H1 (cell line): ENCODE measurements around the gene KLK7. TPM values are rescaled to one million over a fixed set of nuclear protein-coding genes. Genes with fewer than 3 reads are reported as not detected.

ENCODE experiments used
- CTCF ChIA-PET: fragments of 300-600 bp; sonication (Branson Sonifier 250); formaldehyde crosslinking; loops from one replicate; lab custom pipeline; 2021; ENCODE audit not compliant: partially characterized antibody; lab: Charles Lee
- POLR2A ChIA-PET: fragments of 300-600 bp; sonication (Branson Sonifier 250); formaldehyde crosslinking; loops from one replicate; lab custom pipeline; 2021; ENCODE audit warnings: inconsistent platforms; ENCODE audit not compliant: partially characterized antibody; lab: Charles Lee
- DNase-seq, 2 experiments: peaks; one replicate each; pipeline versions ENCODE4 v3.0.0 to v3.0.0-alpha.2; 2010 to 2022; ENCODE audit warnings: low spot score in 2 of 2, low read depth in 1 of 2, mixed read lengths in 1 of 2
- FAIRE-seq: peaks from 2 replicates; lab custom pipeline; 2011; peaks lifted over from hg19 to GRCh38; lab: Jason Lieb, UNC
- H2AFZ ChIP-seq: 2 replicates; pipeline ENCODE4 v1.8.1; 2012; ENCODE audit warnings: low read length, inconsistent platforms
- H2AK5ac ChIP-seq: 2 replicates; pipeline ENCODE4 v1.6.1; 2013; ENCODE audit warnings: low read depth, low read length
- H2BK120ac ChIP-seq: replicated peaks from 2 replicates; pipeline ENCODE3; 2013; ENCODE audit warnings: low read depth, low read length, inconsistent platforms
- H2BK12ac ChIP-seq: 2 replicates; pipeline ENCODE4 v1.6.1; 2013; ENCODE audit warnings: low read depth, low read length
- H2BK15ac ChIP-seq: 2 replicates; pipeline ENCODE4 v1.6.1; 2013; ENCODE audit warnings: low read length
- H2BK20ac ChIP-seq: 2 replicates; pipeline ENCODE4 v1.6.1; 2013; ENCODE audit warnings: low read length
- H2BK5ac ChIP-seq: 2 replicates; pipeline ENCODE4 v1.6.1; 2013; ENCODE audit warnings: low read depth, low read length
- H3K14ac ChIP-seq: 2 replicates; pipeline ENCODE4 v1.6.1; 2013; ENCODE audit warnings: inconsistent platforms; ENCODE audit not compliant: insufficient read length
- H3K18ac ChIP-seq: 2 replicates; pipeline ENCODE4 v1.6.1; 2013; ENCODE audit warnings: low read length; ENCODE audit errors: extremely low read depth
- H3K23ac ChIP-seq: 2 replicates; pipeline ENCODE4 v1.6.1; 2013; ENCODE audit warnings: inconsistent platforms; ENCODE audit not compliant: insufficient read length
- H3K23me2 ChIP-seq: 2 replicates; pipeline ENCODE4 v1.6.1; 2013; ENCODE audit warnings: low read depth, low read length
- H3K27ac ChIP-seq: 2 replicates; pipeline ENCODE4 v1.6.1; 2011; ENCODE audit warnings: low read depth, low read length, inconsistent platforms
- H3K27me3 ChIP-seq, 4 experiments: replicated peaks in 1 of 4; 1 replicate in 1 of 4; 2 replicates in 3 of 4; pipeline versions ENCODE4 v1.6.1 to v1.8.1; 2011 to 2013; ENCODE audit warnings: low read length in 3 of 4, mild to moderate bottlenecking in 3 of 4, inconsistent platforms in 2 of 4, mixed read lengths in 2 of 4, moderate library complexity in 1 of 4; ENCODE audit not compliant: control insufficient read depth in 3 of 4, insufficient read depth in 3 of 4; ENCODE audit errors: extremely low read depth in 1 of 4
- H3K36me3 ChIP-seq, 4 experiments: 2 replicates each; pipeline versions ENCODE4 v1.6.1 to v1.8.1; 2011 to 2013; ENCODE audit warnings: mild to moderate bottlenecking in 4 of 4, low read length in 3 of 4, moderate library complexity in 2 of 4, control low read depth in 1 of 4, inconsistent platforms in 1 of 4; ENCODE audit not compliant: insufficient read depth in 4 of 4, control insufficient read depth in 2 of 4
- H3K4ac ChIP-seq: replicated peaks from 2 replicates; pipeline ENCODE3; 2013; ENCODE audit warnings: low read length, low read depth, mixed read lengths, inconsistent platforms; ENCODE audit not compliant: insufficient read length
- H3K4me1 ChIP-seq, 4 experiments: replicated peaks in 1 of 4; 1 replicate in 1 of 4; 2 replicates in 3 of 4; pipeline versions ENCODE4 v1.6.1 to v1.8.1; 2011 to 2013; ENCODE audit warnings: low read length in 3 of 4, inconsistent platforms in 2 of 4, mixed read lengths in 1 of 4; ENCODE audit not compliant: insufficient read depth in 4 of 4, control insufficient read depth in 3 of 4
- H3K4me2 ChIP-seq, 2 experiments: 2 replicates each; pipeline versions ENCODE4 v1.6.1 to v1.8.1; 2011 to 2013; ENCODE audit warnings: low read depth in 2 of 2, low read length in 2 of 2, control low read depth in 1 of 2, inconsistent platforms in 1 of 2, mild to moderate bottlenecking in 1 of 2; ENCODE audit not compliant: insufficient read depth in 1 of 2
- H3K4me3 ChIP-seq, 4 experiments: fragments of 200-600, 300-600 bp in 1 of 4; sonication (generic), shearing (Covaris generic), sonication (Bioruptor Twin) in 1 of 4; 2 replicates each; pipeline versions ENCODE4 v1.5.1 to v1.8.1; 2011 to 2016; ENCODE audit warnings: low read length in 4 of 4, low read depth in 3 of 4, control low read depth in 2 of 4, inconsistent platforms in 2 of 4, mild to moderate bottlenecking in 2 of 4, mixed read lengths in 1 of 4, moderate library complexity in 1 of 4; ENCODE audit not compliant: insufficient read depth in 2 of 4; ENCODE audit errors: extremely low read depth in 1 of 4
- H3K56ac ChIP-seq: replicated peaks from 2 replicates; pipeline ENCODE3; 2013; ENCODE audit warnings: low read depth, mild to moderate bottlenecking, mixed read lengths, low read length, inconsistent platforms; ENCODE audit not compliant: insufficient read length
- H3K79me1 ChIP-seq: 2 replicates; pipeline ENCODE4 v1.6.1; 2013; ENCODE audit warnings: low read depth, low read length, control low read depth
- H3K79me2 ChIP-seq, 2 experiments: 2 replicates each; pipeline versions ENCODE4 v1.6.1 to v1.8.1; 2012 to 2013; ENCODE audit warnings: low read length in 2 of 2, mild to moderate bottlenecking in 2 of 2, inconsistent platforms in 1 of 2; ENCODE audit not compliant: insufficient read depth in 2 of 2, control insufficient read depth in 1 of 2
- H3K9ac ChIP-seq, 4 experiments: replicated peaks in 1 of 4; 1 replicate in 1 of 4; 2 replicates in 3 of 4; pipeline versions ENCODE4 v1.6.1 to v1.8.1; 2011 to 2013; ENCODE audit warnings: low read depth in 3 of 4, low read length in 3 of 4, control low read depth in 2 of 4, mild to moderate bottlenecking in 2 of 4, moderate library complexity in 2 of 4, inconsistent platforms in 1 of 4; ENCODE audit errors: extremely low read depth in 1 of 4
- H3K9me3 ChIP-seq, 2 experiments: 2 replicates each; pipeline versions ENCODE4 v1.6.1 to v1.8.1; 2012 to 2013; ENCODE audit warnings: mild to moderate bottlenecking in 2 of 2, moderate library complexity in 2 of 2, control low read depth in 1 of 2, inconsistent platforms in 1 of 2, low read depth in 1 of 2, low read length in 1 of 2, mixed read lengths in 1 of 2; ENCODE audit not compliant: insufficient read depth in 2 of 2
- H4K20me1 ChIP-seq, 2 experiments: replicated peaks in 1 of 2; 2 replicates each; pipeline versions ENCODE3 to v1.8.1; 2011 to 2013; ENCODE audit warnings: inconsistent platforms in 2 of 2, low read length in 2 of 2, mild to moderate bottlenecking in 1 of 2; ENCODE audit not compliant: insufficient read depth in 2 of 2, control insufficient read depth in 1 of 2
- H4K5ac ChIP-seq: 2 replicates; pipeline ENCODE4 v1.6.1; 2013; ENCODE audit warnings: low read length, low read depth, mixed read lengths, inconsistent platforms; ENCODE audit not compliant: insufficient read length
- H4K8ac ChIP-seq: 2 replicates; pipeline ENCODE4 v1.8.0; 2013; ENCODE audit warnings: mild to moderate bottlenecking, moderate library complexity, low read length, inconsistent platforms; ENCODE audit not compliant: insufficient read depth; ENCODE audit errors: extremely low read depth
- H4K91ac ChIP-seq: replicated peaks from 2 replicates; pipeline ENCODE3; 2013; ENCODE audit warnings: low read length, mixed read lengths, inconsistent platforms; ENCODE audit not compliant: insufficient read length
- ASH2L ChIP-seq: fragments of 200-600, 300-600 bp; sonication (generic); IDR thresholded peaks from one replicate; pipeline ENCODE4 v1.7.1; 2017; ENCODE audit warnings: low read length
- CBX5 ChIP-seq: fragments of 300-800, 300-1000 bp; sonication (generic); IDR thresholded peaks from 2 replicates; pipeline ENCODE4 v1.7.1; 2016; ENCODE audit warnings: antibody characterized with exemption, low read length, low read depth
- CREB1 ChIP-seq: IDR thresholded peaks from 2 replicates; pipeline ENCODE4 v1.6.1; 2012; ENCODE audit warnings: inconsistent platforms
- EGR1 ChIP-seq: IDR thresholded peaks from 2 replicates; pipeline ENCODE4 v1.6.1; 2011; ENCODE audit warnings: low read depth, low read length, borderline replicate concordance
- EZH2 ChIP-seq: fragments of 200-600 bp; sonication (generic); IDR thresholded peaks from 2 replicates; pipeline ENCODE4 v1.7.1; 2012; ENCODE audit warnings: low read depth, mild to moderate bottlenecking, moderate library complexity, low read length, inconsistent platforms; ENCODE audit not compliant: severe bottlenecking
- HDAC2 ChIP-seq, 2 experiments: fragments of 300-600 bp in 1 of 2; sonication (generic) in 1 of 2; IDR thresholded peaks; 2 replicates each; pipeline ENCODE4 v1.6.1; 2011 to 2012; ENCODE audit warnings: low read depth in 2 of 2, low read length in 2 of 2, mild to moderate bottlenecking in 2 of 2, moderate library complexity in 2 of 2, borderline replicate concordance in 1 of 2, inconsistent platforms in 1 of 2
- RAD21 ChIP-seq, 2 experiments: IDR thresholded peaks in 1 of 2; conservative IDR thresholded peaks in 1 of 2; 2 replicates each; pipeline ENCODE4 v1.6.1; 2011; ENCODE audit warnings: low read depth in 2 of 2, low read length in 2 of 2, improper control_type of control experiment in 1 of 2, inconsistent platforms in 1 of 2, mild to moderate bottlenecking in 1 of 2, moderate library complexity in 1 of 2
- SIRT6 ChIP-seq: IDR thresholded peaks from one replicate; pipeline ENCODE4 v1.7.1; 2012; ENCODE audit warnings: low read length, inconsistent platforms
- ZNF274 ChIP-seq: IDR thresholded peaks from 2 replicates; pipeline ENCODE4 v1.7.0; 2012; ENCODE audit warnings: low read length, borderline replicate concordance; ENCODE audit errors: extremely low read depth
- WGBS, 2 experiments: shearing (Covaris generic) in 1 of 2; methylation state at CpG; one replicate each; pipeline versions ENCODE4 v1.1.6 to v1.1.7; 2013 to 2015; ENCODE audit warnings: low lambda C conversion rate in 2 of 2, mixed read lengths in 2 of 2, inconsistent platforms in 1 of 2, low coverage in 1 of 2, missing lambda C conversion rate in 1 of 2; ENCODE audit not compliant: insufficient replicate concordance in 2 of 2, insufficient coverage in 1 of 2, insufficient read length in 1 of 2; ENCODE audit errors: extremely low coverage in 1 of 2, missing lambda C conversion rate in 1 of 2; 5-methylcytosine and 5-hydroxymethylcytosine counted together
- polyA plus RNA-seq, 7 experiments: library from polyadenylated mRNA; depleted of rRNA in 3 of 7; stranded (reverse) in 5 of 7; unstranded in 2 of 7; fragments of >200 nt in 5 of 7; fragments of 200-250 nt in 2 of 7; gene quantifications; 1 replicate in 5 of 7; 2 replicates in 1 of 7; 4 replicates in 1 of 7; pipeline versions ENCODE4 v1.2.1 to v1.2.3, GENCODE V29; 2011 to 2013; ENCODE audit warnings: missing spikeins in 2 of 7, mixed read lengths in 2 of 7
- total RNA-seq: library from RNA; stranded (reverse); fragmentation: NEBNext Ultra II Directional; extraction: Animal tissue kit (Norgen Biotek cat#: 25700); gene quantifications from 2 replicates; pipeline ENCODE4 v1.2.1, GENCODE V29; 2021
- TF ChIP-seq, protein P1 (sequence below): IDR thresholded peaks from 2 replicates; pipeline ENCODE4 v1.6.1; 2011; ENCODE audit warnings: low read length, improper control_type of control experiment

The KLK7 gene
- total and polyA plus RNA-seq, 2 of the 8 experiments (the other 6 are each of a cell fraction or from before 2014, with no cell fraction given) = 0.73 to 1.4 TPM

DNA sequence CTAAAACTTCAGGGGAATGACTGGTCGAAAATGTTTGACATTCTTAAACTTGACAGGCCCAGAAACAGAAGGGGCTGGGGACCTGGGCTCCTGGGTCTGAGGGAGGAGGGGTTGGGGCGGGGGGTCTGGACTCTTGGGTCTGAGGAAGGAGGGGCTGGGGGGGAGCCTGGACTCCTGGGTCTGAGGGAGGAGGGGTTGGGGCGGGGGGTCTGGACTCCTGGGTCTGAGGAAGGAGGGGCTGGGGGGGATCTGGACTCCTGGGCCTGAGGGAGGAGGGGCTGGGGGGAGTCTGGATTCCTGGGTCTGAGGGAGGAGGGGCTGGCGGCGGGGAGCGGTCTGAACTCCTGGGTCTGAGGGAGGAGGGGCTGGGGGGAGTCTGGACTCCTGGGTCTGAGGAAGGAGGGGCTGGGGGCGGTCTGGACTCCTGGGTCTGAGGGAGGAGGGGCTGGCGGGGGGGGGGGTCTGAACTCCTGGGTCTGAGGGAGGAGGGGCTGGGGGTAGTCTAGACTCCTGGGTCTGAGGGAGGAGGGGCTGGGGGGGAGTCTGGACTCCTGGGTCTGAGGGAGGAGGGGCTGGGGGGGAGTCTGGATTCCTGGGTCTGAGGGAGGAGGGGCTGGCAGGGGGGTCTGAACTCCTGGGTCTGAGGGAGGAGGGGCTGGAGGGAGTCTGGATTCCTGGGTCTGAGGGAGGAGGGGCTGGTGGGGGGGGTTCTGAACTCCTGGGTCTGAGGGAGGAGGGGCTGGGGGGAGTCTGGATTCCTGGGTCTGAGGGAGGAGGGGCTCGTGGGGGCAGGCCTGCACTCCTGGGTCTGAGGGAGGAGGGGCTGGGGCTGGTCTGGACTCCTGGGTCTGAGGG lies 8.8 kb downstream of the KLK7 start:
- Histone ChIP-seq H4K20me1 (no peaks in the 10 kb centered on the region), H2BK15ac (no peak overlapping the region), H2AFZ (no peak overlapping the region), H4K91ac (no peak overlapping the region), H3K79me2 (no peaks in the 10 kb centered on the region), H3K23ac (no peak overlapping the region), H3K18ac (no peak overlapping the region), H2BK120ac (no peak overlapping the region), H2BK20ac (no peak overlapping the region), H3K23me2 (no peaks in the 10 kb centered on the region), H3K9ac (no peak overlapping the region), H3K14ac (no peak overlapping the region), H2AK5ac (no peak overlapping the region), H3K27ac (no peak overlapping the region), H3K4me2 (0 out of 4 replicates have a peak overlapping the region, but pooled peaks of 1 of the 2 experiments have one; percentile 44), H3K9me3 (no peaks in the 10 kb centered on the region), H3K79me1 (no peaks in the 10 kb centered on the region), H4K8ac (no peak overlapping the region), H3K4me3 (no peak overlapping the region), H3K4ac (no peak overlapping the region), H3K4me1 (peaks cover 3 to 24% (median 13%) of the 10 kb centered on the region in 4 experiments; a peak in 6 of 7 replicates), H2BK5ac (no peak overlapping the region), H2BK12ac (no peak overlapping the region), H3K27me3 (no peaks in the 10 kb centered on the region), H4K5ac (no peak overlapping the region), H3K36me3 (0 out of 8 replicates have a peak, but pooled peaks cover 0 to 3% (median 0%) of the 10 kb centered on the region in 4 experiments), H3K56ac (no peak overlapping the region)
- DNase-seq (no peak), FAIRE-seq (no peak)
- ChIA-PET CTCF (interaction anchor here (0.7 to 1.7 kb wide), 7 partner anchors 9 to 53 kb away, joined by 3 to 5 read pairs (median 3); no protein-coding TSS in a partner anchor), POLR2A (interaction anchor here (0.7 kb wide), 2 partner anchors 16 to 27 kb away, joined by 3 to 4 read pairs; partner anchors contain the start of gene KLK8)
- WGBS, 2 experiments = 58% methylated on average over 1 of the region's 9 CpGs; no CpG with 5 or more reads in 1 of the 2 experiments
- TF ChIP-seq, protein P1, sequence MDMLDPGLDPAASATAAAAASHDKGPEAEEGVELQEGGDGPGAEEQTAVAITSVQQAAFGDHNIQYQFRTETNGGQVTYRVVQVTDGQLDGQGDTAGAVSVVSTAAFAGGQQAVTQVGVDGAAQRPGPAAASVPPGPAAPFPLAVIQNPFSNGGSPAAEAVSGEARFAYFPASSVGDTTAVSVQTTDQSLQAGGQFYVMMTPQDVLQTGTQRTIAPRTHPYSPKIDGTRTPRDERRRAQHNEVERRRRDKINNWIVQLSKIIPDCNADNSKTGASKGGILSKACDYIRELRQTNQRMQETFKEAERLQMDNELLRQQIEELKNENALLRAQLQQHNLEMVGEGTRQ = no peak
- no peak for TF ChIP-seq ASH2L
- TF ChIP-seq RAD21 (IDR thresholded peaks at IDR 0.05 in 1 of 2, conservative IDR thresholded peaks at IDR 0.05 in 1 of 2; ENCODE audit: low read depth in 2 of 2, low read length in 2 of 2) = no peak
- TF ChIP-seq HDAC2 (IDR thresholded peaks at IDR 0.05; ENCODE audit: borderline replicate concordance in 1 of 2, low read depth in 2 of 2, low read length in 2 of 2) = no peak
- TF ChIP-seq ZNF274 = no peak
- TF ChIP-seq SIRT6 = no peak
- TF ChIP-seq EZH2 = no peak
- no peak for TF ChIP-seq EGR1
- no peak for TF ChIP-seq CREB1
- TF ChIP-seq CBX5 = no peak
